Astrocyte (in vitro differentiated cells and primary cell): ENCODE results near the gene KCTD13. TPM values are rescaled to one million over a fixed set of nuclear protein-coding genes. Genes with fewer than 3 reads are reported as not detected.

Experiments
- DNase-seq: peaks from one replicate; pipeline ENCODE4 v3.0.0-alpha.2; 2010; ENCODE audit warnings: low read depth
- FAIRE-seq: peaks from 2 replicates; lab custom pipeline; 2011; peaks lifted over from hg19 to GRCh38; lab: Jason Lieb, UNC
- H2AFZ ChIP-seq: 2 replicates; pipeline ENCODE4 v1.6.0; 2012; ENCODE audit warnings: low read depth, low read length, inconsistent platforms
- H3K27ac ChIP-seq: 2 replicates; pipeline ENCODE4 v1.5.1; 2011; ENCODE audit warnings: low read depth, low read length, inconsistent platforms
- H3K27me3 ChIP-seq: 2 replicates; pipeline ENCODE4 v1.6.0; 2011; ENCODE audit warnings: low read length, inconsistent platforms; ENCODE audit not compliant: insufficient read depth
- H3K36me3 ChIP-seq: 2 replicates; pipeline ENCODE4 v1.5.1; 2011; ENCODE audit warnings: low read length, inconsistent platforms; ENCODE audit not compliant: insufficient read depth
- H3K4me1 ChIP-seq: 2 replicates; pipeline ENCODE4 v1.5.1; 2011; ENCODE audit warnings: low read length, inconsistent platforms; ENCODE audit not compliant: insufficient read depth
- H3K4me2 ChIP-seq: 2 replicates; pipeline ENCODE4 v1.6.0; 2012; ENCODE audit warnings: low read length, inconsistent platforms
- H3K4me3 ChIP-seq: 2 replicates; pipeline ENCODE4 v1.5.1; 2011; ENCODE audit warnings: low read depth, mild to moderate bottlenecking, low read length, inconsistent platforms; ENCODE audit not compliant: insufficient read depth
- H3K79me2 ChIP-seq: 2 replicates; pipeline ENCODE4 v1.6.0; 2012; ENCODE audit warnings: mild to moderate bottlenecking, low read length, inconsistent platforms; ENCODE audit not compliant: insufficient read depth
- H3K9ac ChIP-seq: 2 replicates; pipeline ENCODE4 v1.6.0; 2012; ENCODE audit warnings: mild to moderate bottlenecking, low read length, inconsistent platforms
- H3K9me3 ChIP-seq: 2 replicates; pipeline ENCODE4 v1.5.1; 2012; ENCODE audit warnings: low read depth, mild to moderate bottlenecking, low read length, inconsistent platforms; ENCODE audit not compliant: insufficient read depth
- H4K20me1 ChIP-seq: 2 replicates; pipeline ENCODE4 v1.6.0; 2012; ENCODE audit warnings: low read length, inconsistent platforms; ENCODE audit not compliant: insufficient read depth
- H3K27ac Mint-ChIP-seq: one replicate; pipeline ENCODE4 v1.8.0; 2021; ENCODE audit warnings: mild to moderate bottlenecking, mixed read lengths; ENCODE audit not compliant: unreplicated experiment
- H3K27me3 Mint-ChIP-seq: one replicate; pipeline ENCODE4 v1.8.0; 2021; ENCODE audit warnings: low read depth, mixed read lengths; ENCODE audit not compliant: unreplicated experiment
- H3K36me3 Mint-ChIP-seq: one replicate; pipeline ENCODE4 v1.8.0; 2021; ENCODE audit warnings: low read depth, mixed read lengths; ENCODE audit not compliant: unreplicated experiment
- H3K4me1 Mint-ChIP-seq: one replicate; pipeline ENCODE4 v1.8.0; 2021; ENCODE audit warnings: low read depth, mixed read lengths; ENCODE audit not compliant: unreplicated experiment
- H3K4me3 Mint-ChIP-seq: one replicate; pipeline ENCODE4 v1.8.0; 2021; ENCODE audit warnings: mild to moderate bottlenecking, moderate library complexity, mixed read lengths; ENCODE audit not compliant: unreplicated experiment
- H3K9me3 Mint-ChIP-seq: one replicate; pipeline ENCODE4 v1.8.0; 2021; ENCODE audit warnings: mild to moderate bottlenecking, mixed read lengths; ENCODE audit not compliant: unreplicated experiment
- EZH2 ChIP-seq: IDR thresholded peaks from 2 replicates; pipeline ENCODE4 v1.6.1; 2012; ENCODE audit warnings: mild to moderate bottlenecking, low read length, inconsistent platforms; ENCODE audit not compliant: insufficient read depth
- total RNA-seq: library from RNA; stranded (reverse); gene quantifications from 2 replicates; pipeline ENCODE4 v1.2.1, GENCODE V29; 2021
- TF ChIP-seq, protein P1 (sequence below): IDR thresholded peaks from 2 replicates; pipeline ENCODE4 v1.5.1; 2011; ENCODE audit warnings: low read depth, mild to moderate bottlenecking, inconsistent platforms, low read length, moderate library complexity; ENCODE audit not compliant: insufficient read depth

KCTD13 gene
- total RNA-seq, 1 donor from 2014 or later: 27.1 TPM

GRCh38 chr16:29962344-29962994 is 36.4 kb upstream of the KCTD13 start:
- Histone ChIP-seq H3K4me1 (peaks cover 13% of the 10 kb centered on the region), H4K20me1 (no peaks in the 10 kb centered on the region), H3K36me3 (peaks cover 2% of the 10 kb centered on the region), H3K4me2 (peak overlapping the region; percentile 99), H3K27ac (peak overlapping the region; percentile 81), H3K79me2 (no peaks in the 10 kb centered on the region), H3K9me3 (no peaks in the 10 kb centered on the region), H3K4me3 (peak overlapping the region; percentile 75), H3K9ac (peak overlapping the region; percentile 89), H3K27me3 (no peaks in the 10 kb centered on the region), H2AFZ (peak overlapping the region; percentile 66)
- Mint-ChIP-seq H3K4me3 (peak overlapping the region; percentile 93), H3K27ac (peak overlapping the region; percentile 97), H3K4me1 (peaks cover 11% of the 10 kb centered on the region), H3K27me3 (no peaks in the 10 kb centered on the region), H3K9me3 (no peaks in the 10 kb centered on the region), H3K36me3 (peaks cover 11% of the 10 kb centered on the region)
- FAIRE-seq (no peak), DNase-seq (peak; percentile 2)
- TF ChIP-seq EZH2: no peak
- TF ChIP-seq, protein P1, sequence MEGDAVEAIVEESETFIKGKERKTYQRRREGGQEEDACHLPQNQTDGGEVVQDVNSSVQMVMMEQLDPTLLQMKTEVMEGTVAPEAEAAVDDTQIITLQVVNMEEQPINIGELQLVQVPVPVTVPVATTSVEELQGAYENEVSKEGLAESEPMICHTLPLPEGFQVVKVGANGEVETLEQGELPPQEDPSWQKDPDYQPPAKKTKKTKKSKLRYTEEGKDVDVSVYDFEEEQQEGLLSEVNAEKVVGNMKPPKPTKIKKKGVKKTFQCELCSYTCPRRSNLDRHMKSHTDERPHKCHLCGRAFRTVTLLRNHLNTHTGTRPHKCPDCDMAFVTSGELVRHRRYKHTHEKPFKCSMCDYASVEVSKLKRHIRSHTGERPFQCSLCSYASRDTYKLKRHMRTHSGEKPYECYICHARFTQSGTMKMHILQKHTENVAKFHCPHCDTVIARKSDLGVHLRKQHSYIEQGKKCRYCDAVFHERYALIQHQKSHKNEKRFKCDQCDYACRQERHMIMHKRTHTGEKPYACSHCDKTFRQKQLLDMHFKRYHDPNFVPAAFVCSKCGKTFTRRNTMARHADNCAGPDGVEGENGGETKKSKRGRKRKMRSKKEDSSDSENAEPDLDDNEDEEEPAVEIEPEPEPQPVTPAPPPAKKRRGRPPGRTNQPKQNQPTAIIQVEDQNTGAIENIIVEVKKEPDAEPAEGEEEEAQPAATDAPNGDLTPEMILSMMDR: no peak

GRCh38 chr16:29961479-29962343 is 35.7 kb upstream of the KCTD13 start, which contains the start of gene TMEM219:
TSS of gene TMEM219 (plus strand) at chr16:29962079. CDS start at chr16:29963144, 1,065 bp downstream.
- Histone ChIP-seq H3K4me1 (peaks cover 13% of the 10 kb centered on the region), H3K27me3 (no peaks in the 10 kb centered on the region), H3K4me3 (peak within 1 kb of the TSS; percentile 75), H3K79me2 (no peaks in the 10 kb centered on the region), H4K20me1 (no peaks in the 10 kb centered on the region), H3K4me2 (peak within 1 kb of the TSS; percentile 99), H3K27ac (peak within 1 kb of the TSS; percentile 81), H2AFZ (peak within 1 kb of the TSS; percentile 94), H3K36me3 (no peaks in the 10 kb centered on the region), H3K9me3 (no peaks in the 10 kb centered on the region), H3K9ac (peak within 1 kb of the TSS; percentile 89)
- Mint-ChIP-seq H3K36me3 (peaks cover 11% of the 10 kb centered on the region), H3K4me3 (peak within 1 kb of the TSS; percentile 93), H3K9me3 (no peaks in the 10 kb centered on the region), H3K4me1 (peaks cover 11% of the 10 kb centered on the region), H3K27ac (peak within 1 kb of the TSS; percentile 97), H3K27me3 (no peaks in the 10 kb centered on the region)
- FAIRE-seq (no peak), DNase-seq (peak; percentile 62)
- TF ChIP-seq, protein P1: peak; percentile 12
- no peak for TF ChIP-seq EZH2
